Measurements from ENCODE around the gene IPO4.

DNA sequence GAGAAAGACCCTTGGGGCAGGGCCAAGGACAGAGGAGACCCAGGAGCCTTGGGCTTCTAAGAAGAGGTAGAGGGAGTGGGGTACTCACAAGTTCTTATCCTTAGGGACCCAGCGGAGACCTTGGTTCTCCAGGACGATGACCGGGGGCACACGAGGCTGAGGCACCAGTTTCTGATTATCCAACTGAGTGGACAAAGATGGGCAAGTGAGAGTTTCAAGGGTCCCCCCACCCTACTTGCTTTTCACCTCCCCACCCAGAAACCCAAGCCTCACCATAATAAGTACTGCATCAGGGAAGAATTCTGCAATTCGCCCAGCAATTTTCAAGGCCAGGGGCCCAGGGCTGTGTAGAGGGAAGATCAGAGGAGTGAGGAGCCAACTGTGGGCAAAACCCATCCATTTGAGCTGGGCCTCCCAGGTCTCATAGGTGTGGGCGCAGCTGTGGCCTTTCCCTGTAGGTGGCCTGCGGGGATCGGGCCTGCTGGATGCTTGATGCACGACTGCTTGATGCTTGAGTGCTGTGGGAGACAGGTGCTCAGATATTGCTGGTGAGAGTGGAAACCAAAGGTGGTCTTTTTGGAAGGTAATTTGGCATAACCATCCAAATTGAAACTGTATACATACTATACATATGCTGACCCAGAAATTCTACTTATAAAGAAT lies 49.2 kb downstream of the IPO4 start:
- TF ChIP-seq, protein P1, sequence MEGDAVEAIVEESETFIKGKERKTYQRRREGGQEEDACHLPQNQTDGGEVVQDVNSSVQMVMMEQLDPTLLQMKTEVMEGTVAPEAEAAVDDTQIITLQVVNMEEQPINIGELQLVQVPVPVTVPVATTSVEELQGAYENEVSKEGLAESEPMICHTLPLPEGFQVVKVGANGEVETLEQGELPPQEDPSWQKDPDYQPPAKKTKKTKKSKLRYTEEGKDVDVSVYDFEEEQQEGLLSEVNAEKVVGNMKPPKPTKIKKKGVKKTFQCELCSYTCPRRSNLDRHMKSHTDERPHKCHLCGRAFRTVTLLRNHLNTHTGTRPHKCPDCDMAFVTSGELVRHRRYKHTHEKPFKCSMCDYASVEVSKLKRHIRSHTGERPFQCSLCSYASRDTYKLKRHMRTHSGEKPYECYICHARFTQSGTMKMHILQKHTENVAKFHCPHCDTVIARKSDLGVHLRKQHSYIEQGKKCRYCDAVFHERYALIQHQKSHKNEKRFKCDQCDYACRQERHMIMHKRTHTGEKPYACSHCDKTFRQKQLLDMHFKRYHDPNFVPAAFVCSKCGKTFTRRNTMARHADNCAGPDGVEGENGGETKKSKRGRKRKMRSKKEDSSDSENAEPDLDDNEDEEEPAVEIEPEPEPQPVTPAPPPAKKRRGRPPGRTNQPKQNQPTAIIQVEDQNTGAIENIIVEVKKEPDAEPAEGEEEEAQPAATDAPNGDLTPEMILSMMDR (IDR thresholded peaks at IDR 0.05) = no peak
- TF ChIP-seq EP300 (IDR thresholded peaks at IDR 0.05) = no peak

Data from suprapubic skin (tissue), 3 donors.